Measurements from ENCODE around the gene TNFSF15. TPM values are rescaled to one million over a fixed set of nuclear protein-coding genes. Genes with fewer than 3 reads are reported as not detected.
A peak's percentile ranks its signal among the peaks of the same experiment; 100 is the strongest.

The TNFSF15 gene
- total and polyA plus RNA-seq, 5 donors from 2014 or later, result not detected

DNA sequence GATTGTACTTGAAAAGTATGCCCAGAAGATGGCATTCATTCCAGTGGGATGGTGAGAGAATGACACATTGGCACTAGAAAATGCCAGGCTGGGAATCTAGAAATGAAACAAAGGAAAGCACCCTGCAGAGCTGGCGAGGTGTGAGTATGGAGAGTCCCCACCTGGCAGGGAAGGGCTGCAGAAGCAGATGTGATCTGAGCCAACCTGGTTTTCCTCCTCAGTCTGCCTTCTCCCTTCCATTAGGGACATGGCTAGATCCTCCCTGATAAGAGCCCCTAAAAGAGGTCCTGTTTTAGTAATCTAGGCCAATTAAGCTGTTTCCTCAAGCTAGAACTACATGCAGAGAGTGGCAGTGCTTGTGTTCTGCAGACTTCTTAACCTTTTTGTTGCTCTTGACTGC is 24.7 kb upstream of the TNFSF15 start:
- Mint-ChIP-seq H3K4me3 (no peak overlapping the region), H3K36me3 (no peaks in the 10 kb centered on the region)
- ATAC-seq (ENCODE audit: low read depth in 2 of 2), result no peak

DNA sequence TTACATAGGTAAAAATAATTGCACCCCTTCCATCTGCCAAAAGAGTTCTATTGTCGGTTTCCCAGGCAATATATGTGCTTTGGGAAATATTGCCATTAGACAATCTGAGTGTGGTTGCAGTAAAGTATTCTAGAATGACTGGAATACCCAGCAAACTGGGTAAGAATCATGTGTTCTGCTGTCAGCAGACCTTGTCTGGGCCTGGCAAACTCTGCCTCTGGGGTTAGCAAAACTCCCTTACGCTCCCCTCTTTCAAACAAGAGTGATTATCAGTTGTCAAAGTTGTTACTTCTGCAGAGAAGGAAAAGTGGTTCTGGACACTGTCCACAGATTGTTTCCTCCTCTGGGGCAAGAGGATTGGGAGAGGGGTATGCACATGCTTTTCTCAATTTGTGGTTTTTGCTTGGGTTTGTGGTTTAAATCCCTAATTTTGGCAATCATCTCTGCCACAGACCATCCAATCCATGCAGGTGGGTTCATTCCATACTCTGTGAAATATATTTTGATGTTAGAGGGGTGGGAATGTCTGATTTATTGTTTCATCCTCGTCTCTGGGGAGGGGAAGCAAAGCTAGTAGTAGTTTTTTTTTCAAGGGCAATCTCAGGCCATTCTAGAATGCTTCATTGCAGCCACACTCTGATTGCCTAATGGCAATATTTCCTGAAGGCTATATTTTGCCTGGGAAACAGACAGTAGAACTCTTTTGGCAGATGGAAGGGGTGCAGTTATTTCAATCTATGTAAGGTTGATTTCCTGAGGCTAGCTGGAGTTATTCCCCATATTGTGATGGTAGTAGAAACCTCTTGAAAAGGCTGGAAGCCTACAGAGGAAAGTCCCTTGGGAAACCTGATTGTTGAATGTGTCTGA is 24.0 kb upstream of the TNFSF15 start:
- no peak overlapping the region for H3K4me3 Mint-ChIP-seq
- peaks cover 0 to 13% (median 6%) of the 10 kb centered on the region in 4 donors for H3K4me1 Mint-ChIP-seq
- Histone ChIP-seq H3K9me3 (ENCODE audit: control insufficient read depth in 2 of 2, low read length in 2 of 2) (no peaks in the 10 kb centered on the region), H3K27ac (ENCODE audit: insufficient read depth, low read length, poor library complexity, severe bottlenecking) (no peak overlapping the region), H3K4me3 (ENCODE audit: low read depth, low read length) (no peak overlapping the region), H3K27me3 (ENCODE audit: control insufficient read depth, insufficient read depth, low read length) (no peaks in the 10 kb centered on the region), H3K4me1 (ENCODE audit: control insufficient read depth, insufficient read depth, low read length, poor library complexity, severe bottlenecking) (no peaks in the 10 kb centered on the region), H3K36me3 (ENCODE audit: control insufficient read depth, insufficient read depth, low read length) (no peaks in the 10 kb centered on the region)
- peaks cover 0 to 10% (median 0%) of the 10 kb centered on the region in 7 donors for H3K9me3 Mint-ChIP-seq
- no peak overlapping the region for H3K27ac Mint-ChIP-seq
- peaks cover 8% of the 10 kb centered on the region for H3K27me3 Mint-ChIP-seq
- no peaks in the 10 kb centered on the region for H3K36me3 Mint-ChIP-seq
- ATAC-seq (ENCODE audit: low read depth in 2 of 2), result no peak
- no peak for DNase-seq

More for the DNA sequence above, 24.7 kb upstream of the TNFSF15 start:
- no peaks in the 10 kb centered on the region for H3K36me3 ChIP-seq (ENCODE audit: control insufficient read depth, insufficient read depth, low read length)
- no peak overlapping the region for H3K4me3 ChIP-seq (ENCODE audit: low read depth, low read length)
- no peaks in the 10 kb centered on the region for H3K4me1 ChIP-seq (ENCODE audit: control insufficient read depth, insufficient read depth, low read length, poor library complexity, severe bottlenecking)
- no peaks in the 10 kb centered on the region for H3K9me3 ChIP-seq (ENCODE audit: control insufficient read depth in 2 of 2, low read length in 2 of 2)
- H3K27me3 ChIP-seq (ENCODE audit: control insufficient read depth, insufficient read depth, low read length), result no peaks in the 10 kb centered on the region
- no peak overlapping the region for H3K27ac Mint-ChIP-seq
- H3K4me1 Mint-ChIP-seq, result peaks cover 0 to 14% (median 9%) of the 10 kb centered on the region in 4 donors
- no peak for DNase-seq
- peaks cover 15% of the 10 kb centered on the region for H3K27me3 Mint-ChIP-seq
- no peak overlapping the region for H3K27ac ChIP-seq (ENCODE audit: insufficient read depth, low read length, poor library complexity, severe bottlenecking)
- H3K9me3 Mint-ChIP-seq, result peaks cover 0 to 11% (median 4%) of the 10 kb centered on the region in 7 donors

DNA sequence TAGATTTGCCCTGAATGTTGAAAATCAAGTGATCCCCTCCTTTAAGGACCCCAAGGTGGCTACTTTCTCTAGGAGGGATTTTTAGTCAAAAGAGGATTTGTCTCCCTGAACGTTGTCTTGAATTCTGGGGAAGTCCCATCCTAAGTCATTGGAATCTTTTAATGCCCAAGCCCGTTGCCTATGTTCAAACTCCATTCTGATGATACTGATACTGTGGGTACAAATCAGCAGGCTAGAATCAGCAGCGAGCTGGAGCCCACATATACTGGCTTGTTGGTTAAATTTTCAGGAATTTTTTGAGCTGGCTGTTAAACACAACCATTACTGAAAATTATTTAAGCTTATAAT is 22.4 kb upstream of the TNFSF15 start:
- Histone ChIP-seq H3K27me3 (ENCODE audit: control insufficient read depth, insufficient read depth, low read length) (no peaks in the 10 kb centered on the region), H3K9me3 (ENCODE audit: control insufficient read depth in 2 of 2, low read length in 2 of 2) (no peaks in the 10 kb centered on the region), H3K4me3 (ENCODE audit: low read depth, low read length) (no peak overlapping the region), H3K27ac (ENCODE audit: insufficient read depth, low read length, poor library complexity, severe bottlenecking) (no peak overlapping the region), H3K4me1 (ENCODE audit: control insufficient read depth, insufficient read depth, low read length, poor library complexity, severe bottlenecking) (no peaks in the 10 kb centered on the region), H3K36me3 (ENCODE audit: control insufficient read depth, insufficient read depth, low read length) (no peaks in the 10 kb centered on the region)
- Mint-ChIP-seq H3K36me3 (no peaks in the 10 kb centered on the region), H3K4me3 (no peak overlapping the region), H3K27me3 (peaks cover 9% of the 10 kb centered on the region), H3K4me1 (peaks cover 0 to 6% (median 2%) of the 10 kb centered on the region in 4 donors), H3K9me3 (peaks cover 0 to 10% (median 0%) of the 10 kb centered on the region in 7 donors), H3K27ac (no peak overlapping the region)
- no peak for DNase-seq
- ATAC-seq (ENCODE audit: low read depth in 2 of 2), result no peak

DNA sequence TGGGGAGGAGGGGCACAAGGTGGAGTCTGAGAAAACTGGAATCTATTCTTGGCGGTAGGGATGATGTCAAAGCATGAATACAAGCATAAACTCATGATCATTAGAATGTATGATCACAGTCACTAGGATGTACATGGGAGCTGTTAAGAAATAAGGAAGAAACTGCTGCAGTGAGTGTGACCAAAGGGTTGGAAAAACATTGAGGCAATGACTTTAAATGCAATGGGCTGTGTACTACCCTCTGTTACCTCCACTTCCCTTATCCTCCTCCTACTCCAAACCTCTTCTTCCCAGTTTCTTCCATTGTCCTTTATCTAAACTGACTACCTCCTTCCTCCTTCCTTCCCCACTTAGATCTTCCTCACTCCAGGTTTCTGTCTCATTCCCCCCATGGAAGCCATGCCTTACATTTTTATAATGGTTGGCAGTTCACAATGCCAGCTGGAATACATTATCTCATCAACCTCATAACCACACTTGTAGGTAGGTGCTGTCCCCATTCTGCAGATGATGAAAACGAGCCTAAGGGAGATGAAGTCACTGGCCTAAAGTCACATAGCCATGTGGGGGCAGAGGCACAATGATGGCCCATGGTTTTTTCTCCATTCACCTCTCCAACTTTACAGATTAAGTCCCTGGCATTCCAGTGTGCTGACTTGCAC is 21.9 kb upstream of the TNFSF15 start:
- Histone ChIP-seq H3K27me3 (ENCODE audit: control insufficient read depth, insufficient read depth, low read length) (no peaks in the 10 kb centered on the region), H3K36me3 (ENCODE audit: control insufficient read depth, insufficient read depth, low read length) (no peaks in the 10 kb centered on the region), H3K27ac (ENCODE audit: insufficient read depth, low read length, poor library complexity, severe bottlenecking) (no peak overlapping the region), H3K4me3 (ENCODE audit: low read depth, low read length) (no peak overlapping the region), H3K9me3 (ENCODE audit: control insufficient read depth in 2 of 2, low read length in 2 of 2) (no peaks in the 10 kb centered on the region), H3K4me1 (ENCODE audit: control insufficient read depth, insufficient read depth, low read length, poor library complexity, severe bottlenecking) (no peaks in the 10 kb centered on the region)
- no peak for ATAC-seq (ENCODE audit: low read depth in 2 of 2)
- no peak overlapping the region for H3K27ac Mint-ChIP-seq
- H3K4me3 Mint-ChIP-seq, result no peak overlapping the region
- DNase-seq, result no peak
- H3K4me1 Mint-ChIP-seq, result peaks cover 1 to 6% (median 4%) of the 10 kb centered on the region in 4 donors
- H3K27me3 Mint-ChIP-seq, result peaks cover 9% of the 10 kb centered on the region
- H3K9me3 Mint-ChIP-seq, result peaks cover 0 to 10% (median 0%) of the 10 kb centered on the region in 7 donors
- no peaks in the 10 kb centered on the region for H3K36me3 Mint-ChIP-seq

DNA sequence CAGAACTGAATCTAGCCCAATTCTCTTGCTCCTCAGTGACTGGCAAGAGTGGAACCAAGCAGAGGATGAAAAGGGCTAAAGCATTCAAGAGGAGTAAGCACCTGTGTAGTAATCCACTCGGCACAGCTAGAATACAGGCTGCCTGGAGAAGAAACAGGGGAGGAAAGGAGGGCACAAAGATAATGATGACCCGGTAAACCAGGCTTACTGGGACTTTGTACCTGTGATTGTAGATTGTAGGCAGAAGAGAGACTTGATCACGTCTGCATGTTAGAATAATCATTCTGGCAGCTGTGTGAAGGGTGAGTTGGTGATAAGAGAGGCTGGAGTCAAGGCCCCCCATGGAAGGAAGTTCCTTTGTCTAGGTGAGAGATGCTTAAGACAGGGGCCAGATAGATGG is 20.6 kb upstream of the TNFSF15 start:
- Mint-ChIP-seq H3K27me3 (peaks cover 9% of the 10 kb centered on the region), H3K27ac (no peak overlapping the region), H3K9me3 (peaks cover 0 to 10% (median 0%) of the 10 kb centered on the region in 7 donors)

DNA sequence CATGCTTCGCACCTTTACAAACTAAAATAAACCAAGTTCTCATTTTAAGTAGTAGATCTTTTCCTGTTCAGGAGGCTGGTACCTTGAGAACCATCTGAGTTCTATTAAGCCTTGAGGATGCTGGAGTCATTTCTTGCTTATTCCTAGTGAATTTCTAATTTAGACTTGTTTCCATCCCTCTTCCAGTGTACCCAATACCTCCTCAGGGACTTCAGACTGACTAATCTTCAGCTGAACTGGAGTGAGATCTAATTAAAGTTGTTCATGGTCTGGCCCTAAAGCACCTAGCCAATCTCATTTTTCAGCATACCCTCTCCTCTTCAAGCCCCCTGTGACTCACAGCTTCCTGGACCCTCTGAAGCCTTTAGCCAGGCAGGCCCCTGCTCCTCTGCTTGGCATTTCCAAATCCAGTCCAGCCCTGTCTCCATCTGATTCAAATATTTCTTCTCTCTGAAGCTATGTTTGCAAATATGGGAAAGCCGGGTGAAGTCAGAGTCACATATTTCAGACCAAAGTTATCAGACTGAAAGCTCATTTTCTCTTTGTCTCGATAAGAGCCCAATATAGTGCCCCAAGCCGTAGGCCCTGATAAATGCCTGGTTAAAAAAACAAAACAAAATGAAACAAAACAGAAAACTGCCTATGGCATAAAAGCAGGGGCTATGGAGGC is 19.4 kb upstream of the TNFSF15 start:
- H3K4me3 Mint-ChIP-seq, result no peak overlapping the region
- no peak for DNase-seq

More for the DNA sequence above, 20.6 kb upstream of the TNFSF15 start:
- Histone ChIP-seq H3K9me3 (ENCODE audit: control insufficient read depth in 2 of 2, low read length in 2 of 2) (no peaks in the 10 kb centered on the region), H3K27ac (ENCODE audit: insufficient read depth, low read length, poor library complexity, severe bottlenecking) (no peak overlapping the region), H3K36me3 (ENCODE audit: control insufficient read depth, insufficient read depth, low read length) (no peaks in the 10 kb centered on the region), H3K4me3 (ENCODE audit: low read depth, low read length) (no peak overlapping the region), H3K4me1 (ENCODE audit: control insufficient read depth, insufficient read depth, low read length, poor library complexity, severe bottlenecking) (no peaks in the 10 kb centered on the region), H3K27me3 (ENCODE audit: control insufficient read depth, insufficient read depth, low read length) (no peaks in the 10 kb centered on the region)
- no peaks in the 10 kb centered on the region for H3K36me3 Mint-ChIP-seq
- H3K4me1 Mint-ChIP-seq, result peaks cover 6 to 12% (median 9%) of the 10 kb centered on the region in 4 donors
- no peak overlapping the region for H3K4me3 Mint-ChIP-seq
- no peak for ATAC-seq (ENCODE audit: low read depth in 2 of 2)
- DNase-seq, result no peak

DNA sequence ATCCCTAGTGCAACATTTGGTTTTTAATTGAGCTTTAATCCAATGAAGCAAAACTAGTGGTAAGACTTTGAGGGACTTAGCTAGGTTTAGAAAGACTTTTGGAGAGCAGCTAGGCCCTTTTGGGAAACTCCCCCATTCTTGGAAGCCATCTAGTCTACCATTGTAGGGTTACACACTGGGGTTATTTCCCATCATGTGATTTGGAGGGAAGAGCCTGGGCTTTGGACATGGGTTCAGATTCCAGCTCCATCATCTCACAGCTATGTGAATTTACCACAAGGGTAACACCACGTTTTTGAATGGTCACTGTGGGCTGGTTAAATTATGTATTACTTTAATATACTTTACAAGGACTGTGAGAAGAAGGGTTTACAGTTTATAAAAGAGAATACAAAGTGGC is 18.3 kb upstream of the TNFSF15 start:
- H3K36me3 Mint-ChIP-seq, result no peaks in the 10 kb centered on the region
- H3K4me3 Mint-ChIP-seq, result no peak overlapping the region
- Histone ChIP-seq H3K27me3 (ENCODE audit: control insufficient read depth, insufficient read depth, low read length) (no peaks in the 10 kb centered on the region), H3K27ac (ENCODE audit: insufficient read depth, low read length, poor library complexity, severe bottlenecking) (no peak overlapping the region), H3K4me1 (ENCODE audit: control insufficient read depth, insufficient read depth, low read length, poor library complexity, severe bottlenecking) (no peaks in the 10 kb centered on the region), H3K36me3 (ENCODE audit: control insufficient read depth, insufficient read depth, low read length) (no peaks in the 10 kb centered on the region), H3K4me3 (ENCODE audit: low read depth, low read length) (no peak overlapping the region), H3K9me3 (ENCODE audit: control insufficient read depth in 2 of 2, low read length in 2 of 2) (no peaks in the 10 kb centered on the region)
- ATAC-seq (ENCODE audit: low read depth in 2 of 2) (no peak), DNase-seq (no peak)
- peaks cover 9% of the 10 kb centered on the region for H3K27me3 Mint-ChIP-seq
- H3K9me3 Mint-ChIP-seq, result peaks cover 0 to 10% (median 0%) of the 10 kb centered on the region in 7 donors
- H3K4me1 Mint-ChIP-seq, result peaks cover 2 to 12% (median 9%) of the 10 kb centered on the region in 4 donors
- no peak overlapping the region for H3K27ac Mint-ChIP-seq

More for the DNA sequence above, 19.4 kb upstream of the TNFSF15 start:
- Histone ChIP-seq H3K27ac (ENCODE audit: insufficient read depth, low read length, poor library complexity, severe bottlenecking) (no peak overlapping the region), H3K36me3 (ENCODE audit: control insufficient read depth, insufficient read depth, low read length) (no peaks in the 10 kb centered on the region), H3K27me3 (ENCODE audit: control insufficient read depth, insufficient read depth, low read length) (no peaks in the 10 kb centered on the region), H3K9me3 (ENCODE audit: control insufficient read depth in 2 of 2, low read length in 2 of 2) (no peaks in the 10 kb centered on the region), H3K4me3 (ENCODE audit: low read depth, low read length) (no peak overlapping the region), H3K4me1 (ENCODE audit: control insufficient read depth, insufficient read depth, low read length, poor library complexity, severe bottlenecking) (no peaks in the 10 kb centered on the region)
- ATAC-seq (ENCODE audit: low read depth in 2 of 2), result no peak
- peaks cover 3 to 12% (median 9%) of the 10 kb centered on the region in 4 donors for H3K4me1 Mint-ChIP-seq
- no peaks in the 10 kb centered on the region for H3K36me3 Mint-ChIP-seq
- peak overlapping the region in 1 of 3 donors; percentile 57 for H3K27ac Mint-ChIP-seq
- H3K9me3 Mint-ChIP-seq, result peaks cover 0 to 10% (median 0%) of the 10 kb centered on the region in 7 donors
- peaks cover 9% of the 10 kb centered on the region for H3K27me3 Mint-ChIP-seq
